ENCODE data around the gene FADS1.

FADS1 gene

GRCh38 chr11:61816736-61817455 lies at the start of gene FADS1:
Gene FADS1 (minus strand): TSS chr11:61817003. CDS start chr11:61816929, 74 bp downstream.
- peak within 1 kb of the TSS; percentile 95 to 100 (median 99) for H3K27ac Mint-ChIP-seq
- H3K4me3 Mint-ChIP-seq, result peak within 1 kb of the TSS; percentile 96 to 98 (median 98)
- H3K27me3 Mint-ChIP-seq (ENCODE audit: low read depth), result no peaks in the 10 kb centered on the region
- H3K4me1 Mint-ChIP-seq, result peaks cover 13% of the 10 kb centered on the region
- peak; percentile 54 to 69 (median 64) for TF ChIP-seq CTCF (IDR thresholded peaks at IDR 0.05; ENCODE audit: unreplicated experiment in 3 of 3)
- H3K36me3 Mint-ChIP-seq (ENCODE audit: low read depth), result peaks cover 26% of the 10 kb centered on the region
- no peaks in the 10 kb centered on the region for H3K9me3 Mint-ChIP-seq

- Mint-ChIP-seq H3K27ac (no peak overlapping the region), H3K27me3 (ENCODE audit: low read depth) (peaks cover 3% of the 10 kb centered on the region), H3K4me1 (peaks cover 11% of the 10 kb centered on the region), H3K4me3 (no peak overlapping the region), H3K9me3 (no peaks in the 10 kb centered on the region), H3K36me3 (ENCODE audit: low read depth) (peaks cover 30% of the 10 kb centered on the region)
- no peak for TF ChIP-seq CTCF (IDR thresholded peaks at IDR 0.05; ENCODE audit: unreplicated experiment in 3 of 3)
These were observed 49.6 kb upstream of the FADS1 start for GRCh38 chr11:61866231-61866957.

- Mint-ChIP-seq H3K27me3 (ENCODE audit: low read depth) (peaks cover 3% of the 10 kb centered on the region), H3K36me3 (ENCODE audit: low read depth) (peaks cover 39% of the 10 kb centered on the region)
These were observed 48.3 kb upstream of the FADS1 start for GRCh38 chr11:61864814-61865775.

DNA sequence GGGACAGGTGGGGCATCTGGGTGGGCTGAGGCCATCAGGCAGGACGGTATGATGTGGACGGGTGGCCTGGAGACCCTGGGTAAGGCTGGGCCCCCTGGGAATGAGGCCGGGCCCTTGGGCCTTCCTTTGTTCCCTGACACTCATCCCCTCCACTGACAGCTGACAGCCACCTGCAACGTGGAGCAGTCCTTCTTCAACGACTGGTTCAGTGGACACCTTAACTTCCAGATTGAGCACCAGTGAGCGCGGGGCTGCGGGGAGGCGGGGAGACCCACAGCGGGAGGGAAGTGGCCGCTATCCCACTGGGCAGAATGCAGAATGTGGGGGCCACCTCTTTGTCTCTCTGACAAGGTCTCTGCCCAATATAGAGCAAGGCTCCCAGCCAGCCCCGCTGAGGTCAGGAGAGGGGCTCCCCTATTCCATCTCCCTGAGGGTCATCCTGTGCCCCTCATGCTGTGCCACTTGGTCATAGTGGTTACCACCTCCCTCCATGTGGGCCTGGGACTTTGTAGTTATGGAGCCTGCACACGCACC lies 46.8 kb upstream of the FADS1 start:
- Mint-ChIP-seq H3K27me3 (ENCODE audit: low read depth) (no peaks in the 10 kb centered on the region), H3K4me3 (no peak overlapping the region), H3K9me3 (no peaks in the 10 kb centered on the region), H3K27ac (no peak overlapping the region), H3K36me3 (ENCODE audit: low read depth) (peaks cover 53% of the 10 kb centered on the region), H3K4me1 (no peaks in the 10 kb centered on the region)
- no peak for TF ChIP-seq CTCF (IDR thresholded peaks at IDR 0.05; ENCODE audit: unreplicated experiment in 3 of 3)

More at GRCh38 chr11:61864814-61865775, 48.3 kb upstream of the FADS1 start:
- H3K27ac Mint-ChIP-seq, result no peak overlapping the region
- no peak for TF ChIP-seq CTCF (IDR thresholded peaks at IDR 0.05; ENCODE audit: unreplicated experiment in 3 of 3)
- H3K4me3 Mint-ChIP-seq, result no peak overlapping the region
- H3K9me3 Mint-ChIP-seq, result no peaks in the 10 kb centered on the region
- no peaks in the 10 kb centered on the region for H3K4me1 Mint-ChIP-seq

DNA sequence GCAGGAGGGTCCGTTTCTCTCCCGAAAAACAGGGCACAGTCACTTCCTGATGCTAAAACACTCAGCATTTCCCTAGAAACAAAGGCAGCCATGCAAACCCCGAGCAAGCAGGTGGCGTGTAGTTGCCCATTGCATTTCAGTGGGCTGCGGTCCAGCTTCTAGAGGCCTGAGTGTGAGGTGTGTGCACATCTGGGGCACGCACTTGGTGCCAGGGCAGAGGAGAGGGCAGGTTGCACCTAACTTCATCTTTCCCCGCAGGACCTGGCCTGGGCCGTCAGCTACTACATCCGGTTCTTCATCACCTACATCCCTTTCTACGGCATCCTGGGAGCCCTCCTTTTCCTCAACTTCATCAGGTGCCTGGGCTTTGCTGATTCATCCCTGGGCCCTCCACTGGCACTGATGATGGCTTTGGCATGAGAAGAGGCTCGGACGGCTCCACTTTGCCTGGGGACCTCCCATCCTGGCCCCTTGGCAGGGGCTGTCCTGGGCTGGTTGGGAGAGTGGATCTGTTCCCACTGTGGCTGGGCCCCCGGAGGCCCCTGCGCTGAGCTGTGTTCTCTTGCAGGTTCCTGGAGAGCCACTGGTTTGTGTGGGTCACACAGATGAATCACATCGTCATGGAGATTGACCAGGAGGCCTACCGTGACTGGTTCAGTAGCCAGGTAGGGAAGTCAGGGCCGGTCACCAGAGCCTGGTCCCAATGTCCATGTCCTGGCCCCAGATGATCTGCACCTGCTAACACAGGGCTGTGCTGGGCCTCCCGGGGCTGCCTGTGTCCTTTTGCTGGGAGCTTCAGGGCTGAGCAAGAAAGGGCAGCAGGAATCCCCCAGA lies 46.1 kb upstream of the FADS1 start:
- Mint-ChIP-seq H3K27ac (no peak overlapping the region), H3K9me3 (no peaks in the 10 kb centered on the region), H3K27me3 (ENCODE audit: low read depth) (no peaks in the 10 kb centered on the region), H3K36me3 (ENCODE audit: low read depth) (peaks cover 54% of the 10 kb centered on the region), H3K4me3 (no peak overlapping the region), H3K4me1 (no peaks in the 10 kb centered on the region)
- TF ChIP-seq CTCF (IDR thresholded peaks at IDR 0.05; ENCODE audit: unreplicated experiment in 3 of 3), result no peak

Measured in nephron (organoid).